Liver (tissue), 3 donors: ENCODE measurements around the gene GTF2F2.

ENCODE experiments used
- CTCF ChIP-seq: fragments of 150-350 bp; IDR thresholded peaks from 2 replicates; pipeline ENCODE4 v1.5.1; 2017; ENCODE audit warnings: improper control_type of control experiment, low read depth, low read length; ENCODE audit not compliant: missing input control
- GABPA ChIP-seq, 2 donors: IDR thresholded peaks in 1 of 2; conservative IDR thresholded peaks in 1 of 2; 2 replicates each; pipeline ENCODE4 v1.6.1; 2016; ENCODE audit warnings: antibody characterized with exemption in 2 of 2, mild to moderate bottlenecking in 1 of 2, moderate library complexity in 1 of 2
- HNF4A ChIP-seq, 2 donors: conservative IDR thresholded peaks; 2 replicates each; pipeline ENCODE4 v1.6.1; 2016; ENCODE audit warnings: antibody characterized with exemption in 2 of 2, mild to moderate bottlenecking in 2 of 2
- MAX ChIP-seq: IDR thresholded peaks from 2 replicates; pipeline ENCODE4 v1.6.1; 2016; ENCODE audit warnings: antibody characterized with exemption
- REST ChIP-seq: IDR thresholded peaks from 2 replicates; pipeline ENCODE4 v1.6.1; 2016; ENCODE audit warnings: antibody characterized with exemption, mild to moderate bottlenecking
- TAF1 ChIP-seq: conservative IDR thresholded peaks from 2 replicates; pipeline ENCODE4 v1.6.1; 2016; ENCODE audit warnings: antibody characterized with exemption, mild to moderate bottlenecking
- donor health status: healthy.
- donor health status: healthy.

- TF ChIP-seq REST (no peak), CTCF (no peak), GABPA (IDR thresholded peaks at IDR 0.05 in 1 of 2, conservative IDR thresholded peaks at IDR 0.05 in 1 of 2) (no peak), MAX (no peak), TAF1 (no peak), HNF4A (conservative IDR thresholded peaks at IDR 0.05) (no peak)
Measured at GRCh38 chr13:45174478-45174877, 54.2 kb downstream of the GTF2F2 start.
